ENCODE results near the gene PCNX2. TPM values are rescaled to one million over a fixed set of nuclear protein-coding genes. Genes with fewer than 3 reads are reported as not detected.

Gene PCNX2
- polyA plus RNA-seq, 3 donors = 0.29 to 7.9 (median 0.62) TPM

DNA sequence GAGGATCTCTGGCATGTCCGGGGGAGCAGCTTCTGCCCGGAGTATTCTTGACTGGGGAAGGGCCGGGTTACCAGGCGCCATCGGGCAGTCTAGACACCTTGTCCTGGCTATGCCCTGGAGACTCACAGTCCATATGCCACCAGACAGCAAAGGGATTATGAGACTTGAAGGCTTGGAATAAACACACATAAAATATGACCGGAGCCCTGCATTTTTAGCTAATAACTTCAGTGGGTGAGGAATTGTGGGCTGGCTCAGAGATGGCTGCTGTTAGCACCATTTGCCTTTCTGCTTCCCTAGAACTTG, 329.7 kb downstream of the PCNX2 start:
- TF ChIP-seq, protein P1, sequence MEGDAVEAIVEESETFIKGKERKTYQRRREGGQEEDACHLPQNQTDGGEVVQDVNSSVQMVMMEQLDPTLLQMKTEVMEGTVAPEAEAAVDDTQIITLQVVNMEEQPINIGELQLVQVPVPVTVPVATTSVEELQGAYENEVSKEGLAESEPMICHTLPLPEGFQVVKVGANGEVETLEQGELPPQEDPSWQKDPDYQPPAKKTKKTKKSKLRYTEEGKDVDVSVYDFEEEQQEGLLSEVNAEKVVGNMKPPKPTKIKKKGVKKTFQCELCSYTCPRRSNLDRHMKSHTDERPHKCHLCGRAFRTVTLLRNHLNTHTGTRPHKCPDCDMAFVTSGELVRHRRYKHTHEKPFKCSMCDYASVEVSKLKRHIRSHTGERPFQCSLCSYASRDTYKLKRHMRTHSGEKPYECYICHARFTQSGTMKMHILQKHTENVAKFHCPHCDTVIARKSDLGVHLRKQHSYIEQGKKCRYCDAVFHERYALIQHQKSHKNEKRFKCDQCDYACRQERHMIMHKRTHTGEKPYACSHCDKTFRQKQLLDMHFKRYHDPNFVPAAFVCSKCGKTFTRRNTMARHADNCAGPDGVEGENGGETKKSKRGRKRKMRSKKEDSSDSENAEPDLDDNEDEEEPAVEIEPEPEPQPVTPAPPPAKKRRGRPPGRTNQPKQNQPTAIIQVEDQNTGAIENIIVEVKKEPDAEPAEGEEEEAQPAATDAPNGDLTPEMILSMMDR (IDR thresholded peaks at IDR 0.05) = no peak
- H2AFZ ChIP-seq (ENCODE audit: insufficient read depth, low read depth, low read length, poor library complexity, severe bottlenecking) = no peak overlapping the region
- no peaks in the 10 kb centered on the region for H3K27me3 ChIP-seq (ENCODE audit: control insufficient read depth in 2 of 2, insufficient read depth in 2 of 2, low read length in 2 of 2)
- Mint-ChIP-seq H3K4me3 (no peak overlapping the region), H3K27me3 (ENCODE audit: low read depth in 3 of 3) (peaks cover 0 to 1% (median 1%) of the 10 kb centered on the region in 3 donors), H3K36me3 (peaks cover 53 to 55% of the 10 kb centered on the region in 2 donors), H3K9me3 (peaks cover 0 to 2% (median 1%) of the 10 kb centered on the region in 7 donors), H3K4me1 (peaks cover 18% of the 10 kb centered on the region), H3K27ac (no peak overlapping the region)
- H3K79me2 ChIP-seq (ENCODE audit: insufficient read depth, low read length) = no peaks in the 10 kb centered on the region
- DNase-seq = no peak
- no peak overlapping the region for H3K9ac ChIP-seq (ENCODE audit: insufficient read depth, low read length, poor library complexity, severe bottlenecking)
- H4K20me1 ChIP-seq (ENCODE audit: insufficient read depth, low read length) = no peaks in the 10 kb centered on the region
- H3K4me3 ChIP-seq (replicated peaks in 1 of 3; ENCODE audit: low read depth in 2 of 3, low read length in 3 of 3) = no peak overlapping the region
- H3K27ac ChIP-seq (ENCODE audit: low read depth in 1 of 2, low read length in 2 of 2) = no peak overlapping the region
- H3K36me3 ChIP-seq (replicated peaks in 1 of 2; ENCODE audit: control insufficient read depth in 1 of 2, insufficient read depth in 2 of 2, low read length in 2 of 2) = peaks cover 22 to 52% of the 10 kb centered on the region in 2 donors
- intact Hi-C loops (cut with micrococcal nuclease) = no loop called here
- no peak overlapping the region for H3K4me2 ChIP-seq (replicated peaks; ENCODE audit: extremely low read depth, low read length, poor library complexity, severe bottlenecking)
- no CpG with 5 or more reads among the region's 6 CpGs for WGBS (ENCODE audit: insufficient coverage)
- H3K9me3 ChIP-seq (replicated peaks in 1 of 2; ENCODE audit: control insufficient read depth in 1 of 2, insufficient read depth in 1 of 2, low read length in 2 of 2) = no peaks in the 10 kb centered on the region
- peaks cover 6 to 9% of the 10 kb centered on the region in 2 donors for H3K4me1 ChIP-seq (ENCODE audit: control insufficient read depth in 1 of 2, insufficient read depth in 2 of 2, low read length in 2 of 2)

DNA sequence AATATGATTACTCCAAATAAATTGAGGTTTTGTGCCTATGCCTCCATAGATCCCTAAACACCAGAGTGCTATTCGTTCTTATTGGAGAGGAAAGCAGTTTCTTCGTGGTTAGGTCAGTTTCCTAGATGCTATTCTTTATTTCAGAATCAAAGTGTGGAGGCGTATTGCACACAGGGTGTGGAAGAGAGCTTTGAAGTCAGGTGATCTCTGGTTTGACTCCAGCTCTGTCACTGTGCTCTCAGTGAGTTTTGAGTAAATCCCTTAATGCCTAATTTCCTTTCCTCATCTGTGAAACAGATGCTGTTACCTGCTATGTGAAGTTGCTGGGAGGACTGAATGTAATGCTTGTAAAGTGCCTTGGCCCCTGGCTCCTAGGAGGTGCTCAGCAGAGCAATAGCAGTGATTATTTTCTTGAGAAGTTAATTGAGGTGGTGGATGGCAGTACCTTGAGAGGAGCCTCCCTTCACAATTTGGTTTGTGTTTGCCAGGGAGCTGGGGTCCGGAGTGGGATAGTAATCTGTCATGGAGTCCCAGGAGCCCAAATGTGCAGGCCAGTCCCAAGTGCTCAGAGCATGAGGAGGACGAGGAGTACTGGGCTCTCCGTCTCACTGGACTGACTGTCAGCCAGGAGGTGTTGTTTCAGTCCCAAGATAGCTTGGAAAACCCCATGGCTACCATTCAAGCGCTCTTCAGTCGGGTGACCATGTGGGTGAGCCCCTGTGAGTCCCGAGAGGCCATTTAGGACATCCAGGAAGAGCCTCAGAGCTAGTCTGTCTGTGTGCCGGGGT, 330.2 kb downstream of the PCNX2 start:
- 96% methylated on average over 7 of the region's 10 CpGs for WGBS (ENCODE audit: insufficient coverage)
- Histone ChIP-seq H2AFZ (ENCODE audit: insufficient read depth, low read depth, low read length, poor library complexity, severe bottlenecking) (no peak overlapping the region), H3K4me1 (ENCODE audit: control insufficient read depth in 1 of 2, insufficient read depth in 2 of 2, low read length in 2 of 2) (peaks cover 6 to 9% of the 10 kb centered on the region in 2 donors), H3K27ac (ENCODE audit: low read depth in 1 of 2, low read length in 2 of 2) (no peak overlapping the region), H3K9ac (ENCODE audit: insufficient read depth, low read length, poor library complexity, severe bottlenecking) (no peak overlapping the region), H3K4me2 (replicated peaks; ENCODE audit: extremely low read depth, low read length, poor library complexity, severe bottlenecking) (no peak overlapping the region), H3K36me3 (replicated peaks in 1 of 2; ENCODE audit: control insufficient read depth in 1 of 2, insufficient read depth in 2 of 2, low read length in 2 of 2) (peaks cover 16 to 46% of the 10 kb centered on the region in 2 donors), H3K79me2 (ENCODE audit: insufficient read depth, low read length) (no peaks in the 10 kb centered on the region), H4K20me1 (ENCODE audit: insufficient read depth, low read length) (no peaks in the 10 kb centered on the region), H3K9me3 (replicated peaks in 1 of 2; ENCODE audit: control insufficient read depth in 1 of 2, insufficient read depth in 1 of 2, low read length in 2 of 2) (no peaks in the 10 kb centered on the region), H3K4me3 (replicated peaks in 1 of 3; ENCODE audit: low read depth in 2 of 3, low read length in 3 of 3) (no peak overlapping the region), H3K27me3 (ENCODE audit: control insufficient read depth in 2 of 2, insufficient read depth in 2 of 2, low read length in 2 of 2) (no peaks in the 10 kb centered on the region)
- peaks cover 18% of the 10 kb centered on the region for H3K4me1 Mint-ChIP-seq
- peaks cover 50 to 55% of the 10 kb centered on the region in 2 donors for H3K36me3 Mint-ChIP-seq
- intact Hi-C loops (cut with micrococcal nuclease) = no loop called here
- TF ChIP-seq, protein P1 (IDR thresholded peaks at IDR 0.05) = no peak
- peaks cover 0 to 1% (median 0%) of the 10 kb centered on the region in 3 donors for H3K27me3 Mint-ChIP-seq (ENCODE audit: low read depth in 3 of 3)
- no peak for DNase-seq
- peaks cover 0 to 3% (median 0%) of the 10 kb centered on the region in 7 donors for H3K9me3 Mint-ChIP-seq
- peak overlapping the region in 1 of 7 donors; percentile 30 for H3K27ac Mint-ChIP-seq
- H3K4me3 Mint-ChIP-seq = no peak overlapping the region

All from CD14-positive monocyte (primary cell).